GM12801 (cell line): ENCODE results near the gene MAPKBP1.

Experiments used
- CTCF ChIP-seq: IDR thresholded peaks from one replicate; pipeline ENCODE4 v1.5.1; 2011; ENCODE audit warnings: control low read depth; ENCODE audit not compliant: insufficient read length; ENCODE audit errors: extremely low read depth

Gene MAPKBP1

GRCh38 chr15:41777421-41777973, 3.2 kb downstream of the MAPKBP1 start:
- no peak for TF ChIP-seq CTCF

DNA sequence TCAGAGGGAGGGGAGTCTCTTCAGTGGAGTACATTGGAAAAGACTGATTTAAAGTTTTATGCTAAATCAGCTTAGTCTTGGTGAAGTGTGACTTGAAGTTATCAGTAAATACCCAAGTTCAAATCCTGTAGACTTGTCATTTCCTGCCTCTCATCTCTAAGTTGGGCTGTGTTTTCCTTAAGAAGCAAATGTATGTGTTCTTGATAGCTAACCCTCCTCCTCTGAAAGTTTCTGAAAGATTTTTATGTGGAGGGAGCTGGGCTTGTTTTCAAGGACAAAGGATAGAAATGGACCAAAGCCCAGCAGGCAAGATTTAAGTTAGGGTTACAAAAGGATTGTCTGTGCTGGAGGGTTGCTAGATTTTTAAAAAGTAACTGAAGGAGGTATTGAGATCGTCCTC, 4.2 kb downstream of the MAPKBP1 start:
- TF ChIP-seq CTCF: no peak

GRCh38 chr15:41779662-41780157, 5.4 kb downstream of the MAPKBP1 start:
- TF ChIP-seq CTCF: no peak

DNA sequence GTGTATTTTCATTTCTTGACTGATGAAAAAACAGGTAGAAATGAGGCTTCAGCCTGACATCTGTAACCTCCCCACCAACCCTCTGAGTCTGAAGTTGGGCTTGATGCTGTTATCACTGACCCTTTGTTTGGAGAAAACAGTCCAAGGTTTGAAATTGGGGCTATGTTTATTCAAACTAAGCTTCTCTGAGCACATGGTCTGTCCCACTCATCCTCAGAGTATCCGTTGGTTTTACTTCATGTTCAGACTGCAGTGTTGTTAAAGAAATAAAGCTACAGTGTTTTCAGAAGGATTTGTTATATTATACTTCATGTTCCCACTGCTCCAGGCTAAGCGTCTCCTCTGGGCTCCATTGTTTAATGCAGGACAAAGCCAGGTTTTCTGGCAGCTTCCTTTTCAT, 6.0 kb downstream of the MAPKBP1 start:
- TF ChIP-seq CTCF: no peak

DNA sequence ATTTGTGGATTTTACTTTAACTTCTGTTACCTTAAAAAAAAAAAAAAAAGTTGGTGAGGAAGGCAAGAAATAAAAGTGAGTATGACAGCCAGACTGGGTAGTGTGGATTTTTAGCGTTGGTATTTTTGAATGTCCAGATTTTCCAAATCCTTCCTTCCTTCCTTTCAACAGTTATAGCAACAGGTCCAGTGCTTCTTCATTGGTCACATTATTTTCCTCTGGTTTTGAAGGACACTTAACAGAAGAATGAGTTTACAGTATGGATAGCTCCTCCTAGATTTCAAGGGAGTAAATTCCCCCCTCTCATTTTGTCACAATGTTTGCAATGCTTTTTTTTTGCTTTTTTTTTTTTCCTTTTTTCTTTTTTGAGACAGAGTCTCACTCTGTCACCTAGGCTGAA, 6.4 kb downstream of the MAPKBP1 start:
- no peak for TF ChIP-seq CTCF

GRCh38 chr15:41782371-41783282, 8.3 kb downstream of the MAPKBP1 start:
- TF ChIP-seq CTCF: no peak

GRCh38 chr15:41783296-41783695, 9.0 kb downstream of the MAPKBP1 start:
- no peak for TF ChIP-seq CTCF
